ENCODE results near the gene PDCD4. TPM values are rescaled to one million over a fixed set of nuclear protein-coding genes. Genes with fewer than 3 reads are reported as not detected.

PDCD4 gene
- total RNA-seq (2022; extraction: Qiagen RNA extraction), result 25.1 to 32.2 TPM (median 30.2 TPM) in 5 replicates

GRCh38 chr10:110871298-110872084 lies at the start of gene PDCD4:
Gene PDCD4, plus strand, starts transcription at chr10:110871928. Its CDS starts 4,100 bp downstream, at chr10:110876028.

GRCh38 chr10:110918643-110919348 lies 47.1 kb downstream of the PDCD4 start, which contains the start of gene BBIP1:
Gene BBIP1, minus strand, starts transcription at chr10:110919180. Its CDS starts 1,023 bp downstream, at chr10:110918157.

GRCh38 chr10:110919349-110919931 lies 47.7 kb downstream of the PDCD4 start, which contains the start of gene SHOC2:
Gene SHOC2, plus strand, starts transcription at chr10:110919604. Its CDS starts 44,755 bp downstream, at chr10:110964359.

Other genes starting within 250 kb of the PDCD4 start
- gene RBM20, start 227.6 kb upstream of the PDCD4 start, total RNA-seq (2022; extraction: Qiagen RNA extraction), result 3.3 to 4.3 TPM (median 3.8 TPM) in 5 replicates
- gene BBIP1, start 47.3 kb downstream of the PDCD4 start, total RNA-seq (2022; extraction: Qiagen RNA extraction), result 30.7 to 37.9 TPM (median 32.9 TPM) in 5 replicates
- gene SHOC2, start 47.7 kb downstream of the PDCD4 start, total RNA-seq (2022; extraction: Qiagen RNA extraction), result 14.8 to 24.3 TPM (median 17.6 TPM) in 5 replicates
- gene ADRA2A, start 205.1 kb downstream of the PDCD4 start, total RNA-seq (2022; extraction: Qiagen RNA extraction), result 0.12 to 0.20 TPM (median 0.18 TPM) in 5 replicates